Measurements from ENCODE around the gene COG5. TPM values are rescaled to one million over a fixed set of nuclear protein-coding genes. Genes with fewer than 3 reads are reported as not detected.

Gene COG5
- total and polyA plus RNA-seq, 2 experiments from 2014 or later: 15.8 to 53.5 TPM

- H4K20me1 ChIP-seq (ENCODE audit: insufficient read depth, poor library complexity, severe bottlenecking): peaks cover 60% of the 10 kb centered on the region
- TF ChIP-seq EZH2 (IDR thresholded peaks at IDR 0.05; ENCODE audit: borderline replicate concordance) (no peak), CTCF (IDR thresholded peaks at IDR 0.05; ENCODE audit: poor library complexity) (no peak), EZH2phosphoT487 (IDR thresholded peaks at IDR 0.05; ENCODE audit: low read depth, severe bottlenecking, unreplicated experiment) (no peak)
- H3K4me1 ChIP-seq (ENCODE audit: insufficient read depth): peaks cover 12% of the 10 kb centered on the region
- no peaks in the 10 kb centered on the region for H3K27me3 ChIP-seq
- H3K4me2 ChIP-seq: peak overlapping the region; percentile 76
- DNase-seq (ENCODE audit: low spot score): no peak
- peaks cover 64% of the 10 kb centered on the region for H3K79me2 ChIP-seq
- WGBS (ENCODE audit: low lambda C conversion rate, missing lambda C conversion rate): 96% methylated on average over 12 of the region's 12 CpGs
- H2AFZ ChIP-seq: no peak overlapping the region
- no peaks in the 10 kb centered on the region for H3K9me2 ChIP-seq (replicated peaks; ENCODE audit: insufficient read depth)
- no peaks in the 10 kb centered on the region for H3K36me3 ChIP-seq (replicated peaks; ENCODE audit: insufficient read depth, low read depth)
- H3K4me3 ChIP-seq: no peak overlapping the region
- no peak overlapping the region for H3K27ac ChIP-seq
- no peaks in the 10 kb centered on the region for H3K9me3 ChIP-seq (ENCODE audit: low read depth)
Measured at GRCh38 chr7:107171496-107171895, 392.2 kb downstream of the COG5 start.

GRCh38 chr7:107170051-107170915 lies 393.4 kb downstream of the COG5 start:
- peak overlapping the region; percentile 76 for H3K4me2 ChIP-seq
- no peaks in the 10 kb centered on the region for H3K9me3 ChIP-seq (ENCODE audit: low read depth)
- no peaks in the 10 kb centered on the region for H3K9me2 ChIP-seq (replicated peaks; ENCODE audit: insufficient read depth)
- 18% methylated on average over 13 of the region's 13 CpGs for WGBS (ENCODE audit: low lambda C conversion rate, missing lambda C conversion rate)
- no peak for DNase-seq (ENCODE audit: low spot score)
- H3K4me1 ChIP-seq (ENCODE audit: insufficient read depth): peaks cover 15% of the 10 kb centered on the region
- H2AFZ ChIP-seq: no peak overlapping the region
- peak overlapping the region; percentile 77 for H3K27ac ChIP-seq
- no peaks in the 10 kb centered on the region for H3K36me3 ChIP-seq (replicated peaks; ENCODE audit: insufficient read depth, low read depth)
- H3K79me2 ChIP-seq: peaks cover 53% of the 10 kb centered on the region
- peaks cover 52% of the 10 kb centered on the region for H4K20me1 ChIP-seq (ENCODE audit: insufficient read depth, poor library complexity, severe bottlenecking)
- no peaks in the 10 kb centered on the region for H3K27me3 ChIP-seq
- H3K4me3 ChIP-seq: peak overlapping the region; percentile 47
- TF ChIP-seq CTCF (IDR thresholded peaks at IDR 0.05; ENCODE audit: poor library complexity) (no peak), EZH2 (IDR thresholded peaks at IDR 0.05; ENCODE audit: borderline replicate concordance) (no peak), EZH2phosphoT487 (IDR thresholded peaks at IDR 0.05; ENCODE audit: low read depth, severe bottlenecking, unreplicated experiment) (no peak)

- Histone ChIP-seq H4K20me1 (ENCODE audit: insufficient read depth, poor library complexity, severe bottlenecking) (peaks cover 43% of the 10 kb centered on the region), H3K79me2 (peaks cover 44% of the 10 kb centered on the region), H3K4me3 (peak overlapping the region; percentile 47), H2AFZ (no peak overlapping the region), H3K27ac (peak overlapping the region; percentile 93), H3K27me3 (no peaks in the 10 kb centered on the region), H3K4me2 (peak overlapping the region; percentile 76), H3K9me2 (replicated peaks; ENCODE audit: insufficient read depth) (no peaks in the 10 kb centered on the region), H3K36me3 (replicated peaks; ENCODE audit: insufficient read depth, low read depth) (no peaks in the 10 kb centered on the region), H3K9me3 (ENCODE audit: low read depth) (no peaks in the 10 kb centered on the region), H3K4me1 (ENCODE audit: insufficient read depth) (peaks cover 15% of the 10 kb centered on the region)
- WGBS (ENCODE audit: low lambda C conversion rate, missing lambda C conversion rate): under 1% methylated on average over 38 of the region's 73 CpGs
- DNase-seq (ENCODE audit: low spot score): peak; percentile 99
- TF ChIP-seq EZH2phosphoT487 (IDR thresholded peaks at IDR 0.05; ENCODE audit: low read depth, severe bottlenecking, unreplicated experiment): no peak
- TF ChIP-seq EZH2 (IDR thresholded peaks at IDR 0.05; ENCODE audit: borderline replicate concordance): no peak
- TF ChIP-seq CTCF (IDR thresholded peaks at IDR 0.05; ENCODE audit: poor library complexity): no peak
Measured at GRCh38 chr7:107169120-107170050, 394.3 kb downstream of the COG5 start.
